K562 (cell line): ENCODE measurements around the gene SLC12A6.

Source experiments
- ARID3A ChIP-seq: IDR thresholded peaks from 2 replicates; pipeline ENCODE4 v1.6.1; 2012; ENCODE audit warnings: low read depth, low read length, improper control_type of control experiment, borderline replicate concordance
- ATF2 ChIP-seq: sonication (generic); formaldehyde crosslinking; IDR thresholded peaks from 2 replicates; pipeline ENCODE4 v1.8.1; 2022; ENCODE audit warnings: missing genetic modification reagents
- CTCF ChIP-seq, 3 experiments: IDR thresholded peaks in 2 of 3; conservative IDR thresholded peaks in 1 of 3; 2 replicates each; pipeline ENCODE4 v1.5.1; 2011 to 2012; ENCODE audit warnings: low read length in 3 of 3, mild to moderate bottlenecking in 3 of 3, control low read depth in 2 of 3, improper control_type of control experiment in 1 of 3, inconsistent platforms in 1 of 3, low read depth in 1 of 3, mixed read lengths in 1 of 3, moderate library complexity in 1 of 3; ENCODE audit not compliant: insufficient read depth in 2 of 3
- EZH2 ChIP-seq: IDR thresholded peaks from 2 replicates; pipeline ENCODE4 v1.6.1; 2012; ENCODE audit warnings: low read depth, mild to moderate bottlenecking, inconsistent platforms, low read length, borderline replicate concordance
- GTF2F1 ChIP-seq: IDR thresholded peaks from 2 replicates; pipeline ENCODE4 v1.6.1; 2011; ENCODE audit warnings: low read depth, low read length, improper control_type of control experiment
- HBP1 ChIP-seq: fragments of 450-650 bp; formaldehyde crosslinking; IDR thresholded peaks from 2 replicates; pipeline ENCODE4 v1.4.0; 2022; ENCODE audit warnings: missing genetic modification characterization
- JUND ChIP-seq, 2 experiments: IDR thresholded peaks; 2 replicates in 1 of 2; 3 replicates in 1 of 2; pipeline ENCODE4 v1.6.1; 2011; ENCODE audit warnings: borderline replicate concordance in 2 of 2, low read depth in 2 of 2, low read length in 2 of 2, improper control_type of control experiment in 1 of 2, missing biosample characterization in 1 of 2, missing genetic modification characterization in 1 of 2, missing genetic modification reagents in 1 of 2
- NFYB ChIP-seq: IDR thresholded peaks from 2 replicates; pipeline ENCODE4 v1.6.1; 2011; ENCODE audit warnings: mild to moderate bottlenecking, moderate library complexity; ENCODE audit not compliant: insufficient read length; ENCODE audit errors: extremely low read depth
- NONO ChIP-seq, 2 experiments: fragments of 200-400 bp in 1 of 2; fragments of 450-650 bp in 1 of 2; formaldehyde crosslinking in 1 of 2; IDR thresholded peaks; 2 replicates each; pipeline ENCODE4 v1.6.1; 2017; ENCODE audit warnings: low read depth in 2 of 2, mild to moderate bottlenecking in 2 of 2, moderate library complexity in 2 of 2, low read length in 1 of 2
- NR2C1 ChIP-seq, 2 experiments: fragments of 450-650 bp; IDR thresholded peaks; 2 replicates each; pipeline ENCODE4 v1.6.1; 2017; ENCODE audit warnings: mild to moderate bottlenecking in 2 of 2, antibody characterized with exemption in 1 of 2, inconsistent platforms in 1 of 2, missing compliant biosample characterization in 1 of 2, missing genetic modification characterization in 1 of 2
- RCOR1 ChIP-seq, 2 experiments: IDR thresholded peaks; 2 replicates each; pipeline ENCODE4 v1.6.1; 2012; ENCODE audit warnings: low read depth in 2 of 2, low read length in 2 of 2, borderline replicate concordance in 1 of 2, improper control_type of control experiment in 1 of 2
- ZBTB49 ChIP-seq: sonication (generic); formaldehyde crosslinking; IDR thresholded peaks from 2 replicates; pipeline ENCODE4 v1.8.0; 2022; ENCODE audit warnings: missing genetic modification reagents, mild to moderate bottlenecking, borderline replicate concordance
- ZZZ3 ChIP-seq: fragments of 450-650 bp; IDR thresholded peaks from 2 replicates; pipeline ENCODE4 v1.6.1; 2016; ENCODE audit warnings: antibody characterized with exemption, mild to moderate bottlenecking, moderate library complexity

- no peak for TF ChIP-seq CTCF (IDR thresholded peaks at IDR 0.05 in 2 of 3, conservative IDR thresholded peaks at IDR 0.05 in 1 of 3; ENCODE audit: insufficient read depth in 2 of 3, low read depth in 1 of 3, low read length in 3 of 3)
- no peak for TF ChIP-seq EZH2
- no peak for TF ChIP-seq ATF2 (CRISPR knock-in tag)
- no peak for TF ChIP-seq GTF2F1
- no peak for TF ChIP-seq NFYB
- TF ChIP-seq ZZZ3, result no peak
- TF ChIP-seq RCOR1 (IDR thresholded peaks at IDR 0.05; ENCODE audit: borderline replicate concordance in 1 of 2, low read depth in 2 of 2, low read length in 2 of 2), result peak in 1 of 2 experiments; percentile 16; a peak in 1 of 4 replicates
- TF ChIP-seq HBP1 (CRISPR knock-in tag), result no peak
- no peak for TF ChIP-seq ARID3A
- TF ChIP-seq JUND (IDR thresholded peaks at IDR 0.05; ENCODE audit: borderline replicate concordance, low read depth, low read length), result no peak
- TF ChIP-seq JUND (tag; IDR thresholded peaks at IDR 0.05; ENCODE audit: borderline replicate concordance, low read depth, low read length), result no peak
- TF ChIP-seq NR2C1 (IDR thresholded peaks at IDR 0.05), result no peak
- TF ChIP-seq NR2C1 (tag; IDR thresholded peaks at IDR 0.05), result no peak
- TF ChIP-seq ZBTB49 (CRISPR knock-in tag), result no peak
- TF ChIP-seq NONO (IDR thresholded peaks at IDR 0.05; ENCODE audit: low read depth in 2 of 2, low read length in 1 of 2), result no peak
These were observed 28.9 kb upstream of the SLC12A6 start for GRCh38 chr15:34366271-34367065.
